OCI-LY7 (cell line): Measurements from ENCODE around the gene KCNK1.

ENCODE experiments used
- CTCF ChIP-seq: fragments of 200-600 bp; sonication (generic); conservative IDR thresholded peaks from 2 replicates; pipeline ENCODE4 v1.5.1; 2014; ENCODE audit warnings: mild to moderate bottlenecking, antibody characterized with exemption, low read length, moderate library complexity, mixed read lengths
- EZH2phosphoT487 ChIP-seq: fragments of 200-600 bp; sonication (generic); IDR thresholded peaks from 2 replicates; pipeline ENCODE4 v1.6.1; 2018; ENCODE audit warnings: low read depth, borderline replicate concordance, mild to moderate bottlenecking, mixed run types, antibody characterized with exemption, low read length, moderate library complexity, mixed read lengths

DNA sequence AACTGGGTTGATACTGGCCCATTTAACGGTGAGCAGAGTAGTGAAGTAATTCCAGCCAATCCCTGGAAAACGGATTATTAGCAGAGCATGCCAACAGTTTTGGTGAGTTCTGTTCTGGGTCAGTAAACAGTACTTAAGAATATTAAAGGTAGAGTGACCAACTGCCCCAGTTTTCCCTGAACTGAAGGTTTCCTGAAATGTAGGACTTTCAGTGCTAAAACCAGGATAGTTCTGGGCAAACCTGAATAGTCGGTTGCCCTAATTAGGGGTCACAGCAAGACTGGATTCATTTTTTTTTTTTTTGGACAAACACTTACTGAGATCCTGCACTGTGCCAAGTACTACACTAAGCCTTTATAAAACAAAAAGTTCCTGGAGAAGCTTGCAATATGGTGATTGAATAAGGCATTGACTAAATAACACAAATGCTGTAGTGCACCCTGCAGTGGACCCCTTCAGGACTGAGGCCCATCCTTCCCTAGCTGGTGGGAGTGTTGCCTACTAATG lies 75.9 kb downstream of the KCNK1 start:
- no peak for TF ChIP-seq CTCF
- TF ChIP-seq EZH2phosphoT487 = no peak
